SK-N-SH (cell line): ENCODE results near the gene ARHGAP25. TPM values are rescaled to one million over a fixed set of nuclear protein-coding genes. Genes with fewer than 3 reads are reported as not detected.

Source experiments
- CTCF ChIA-PET: fragments of 300-600, 350-600 bp; formaldehyde crosslinking; extraction: SDS; loops from one replicate; lab custom pipeline; 2021; lab: Yijun Ruan, JAX
- POLR2A ChIA-PET: fragments of 350-600 bp; sonication (Branson Sonifier 250); formaldehyde crosslinking; extraction: SDS; loops from one replicate; lab custom pipeline; 2020; ENCODE audit warnings: antibody characterized with exemption, inconsistent platforms; lab: Yijun Ruan, JAX
- DNase-seq: peaks from one replicate; pipeline ENCODE4 v3.0.0; 2012
- H2AFZ ChIP-seq: fragments of 200-600 bp; sonication (generic); 2 replicates; pipeline ENCODE4 v1.8.1; 2016; ENCODE audit warnings: antibody characterized with exemption, mild to moderate bottlenecking, low read depth
- H3F3A ChIP-seq: fragments of 200-600 bp; sonication (generic); replicated peaks from 2 replicates; pipeline ENCODE3; 2016; ENCODE audit warnings: antibody characterized with exemption, mild to moderate bottlenecking; ENCODE audit not compliant: insufficient read depth
- H3K27ac ChIP-seq, 2 experiments: fragments of 200-500 bp in 1 of 2; fragments of 200-600 bp in 1 of 2; sonication (Bioruptor generic) in 1 of 2; sonication (generic), shearing (Covaris generic) in 1 of 2; 2 replicates each; pipeline versions ENCODE4 v1.5.1 to v1.6.1; 2014 to 2016; ENCODE audit warnings: low read depth in 2 of 2, inconsistent platforms in 1 of 2, low read length in 1 of 2, mild to moderate bottlenecking in 1 of 2, mixed read lengths in 1 of 2
- H3K27me3 ChIP-seq: fragments of 200-600 bp; sonication (generic), shearing (Covaris generic); 2 replicates; pipeline ENCODE4 v1.6.1; 2016; ENCODE audit warnings: mixed run types; ENCODE audit not compliant: insufficient read depth
- H3K36me3 ChIP-seq, 2 experiments: fragments of 200-500 bp in 1 of 2; fragments of 200-600 bp in 1 of 2; sonication (Bioruptor generic) in 1 of 2; sonication (generic) in 1 of 2; replicated peaks in 1 of 2; 2 replicates each; pipeline versions ENCODE3 to v1.5.1; 2014 to 2016; ENCODE audit warnings: low read length in 1 of 2, mild to moderate bottlenecking in 1 of 2; ENCODE audit not compliant: insufficient read depth in 2 of 2, control insufficient read depth in 1 of 2
- H3K4me1 ChIP-seq, 2 experiments: fragments of 200-500 bp in 1 of 2; fragments of 200-600 bp in 1 of 2; sonication (Bioruptor generic) in 1 of 2; sonication (generic), shearing (Covaris generic) in 1 of 2; 2 replicates each; pipeline versions ENCODE4 v1.5.1 to v1.6.1; 2014 to 2016; ENCODE audit warnings: low read depth in 1 of 2, low read length in 1 of 2, mixed run types in 1 of 2; ENCODE audit not compliant: insufficient read depth in 2 of 2, control insufficient read depth in 1 of 2
- H3K4me2 ChIP-seq: fragments of 200-600 bp; sonication (generic), shearing (Covaris generic); 2 replicates; pipeline ENCODE4 v1.6.1; 2017; ENCODE audit warnings: mixed run types
- H3K4me3 ChIP-seq, 2 experiments: fragments of 200-500 bp in 1 of 2; fragments of 200-600 bp in 1 of 2; sonication (Bioruptor generic) in 1 of 2; sonication (generic), shearing (Covaris generic) in 1 of 2; 2 replicates each; pipeline versions ENCODE4 v1.5.1 to v1.8.1; 2014 to 2016; ENCODE audit warnings: low read depth in 2 of 2, inconsistent platforms in 1 of 2, low read length in 1 of 2, mild to moderate bottlenecking in 1 of 2, mixed read lengths in 1 of 2, moderate library complexity in 1 of 2
- H3K79me2 ChIP-seq: fragments of 200-600 bp; sonication (generic); 2 replicates; pipeline ENCODE4 v1.8.1; 2017; ENCODE audit warnings: mild to moderate bottlenecking; ENCODE audit not compliant: insufficient read depth
- H3K9ac ChIP-seq: fragments of 200-600 bp; sonication (generic); 2 replicates; pipeline ENCODE4 v1.6.1; 2017; ENCODE audit warnings: mixed run types
- H3K9me2 ChIP-seq: fragments of 200-600 bp; sonication (generic); 2 replicates; pipeline ENCODE4 v1.6.1; 2017; ENCODE audit warnings: mixed run types
- H3K9me3 ChIP-seq: fragments of 200-600 bp; sonication (generic); 2 replicates; pipeline ENCODE4 v1.6.1; 2017; ENCODE audit warnings: mixed run types, mild to moderate bottlenecking, moderate library complexity
- H4K20me1 ChIP-seq: fragments of 200-600 bp; sonication (generic); 2 replicates; pipeline ENCODE4 v1.6.1; 2017; ENCODE audit warnings: mild to moderate bottlenecking, mixed run types; ENCODE audit not compliant: insufficient read depth
- CHD2 ChIP-seq: fragments of 150-350 bp; IDR thresholded peaks from 2 replicates; pipeline ENCODE4 v1.6.1; 2018; ENCODE audit warnings: low read length; ENCODE audit not compliant: partially characterized antibody
- CTCF ChIP-seq: fragments of 200-600 bp; sonication (generic); IDR thresholded peaks from 2 replicates; pipeline ENCODE4 v1.6.1; 2017; ENCODE audit warnings: antibody characterized with exemption, mild to moderate bottlenecking, moderate library complexity
- ELF1 ChIP-seq: IDR thresholded peaks from 2 replicates; pipeline ENCODE4 v1.4.0; 2012
- EZH2phosphoT487 ChIP-seq: fragments of 200-600 bp; sonication (generic); IDR thresholded peaks from 2 replicates; pipeline ENCODE4 v1.6.1; 2017; ENCODE audit warnings: low read depth, mixed run types, mild to moderate bottlenecking, antibody characterized with exemption, moderate library complexity, borderline replicate concordance
- FOXM1 ChIP-seq: IDR thresholded peaks from 2 replicates; pipeline ENCODE4 v1.4.0; 2012; ENCODE audit warnings: low read depth, mild to moderate bottlenecking
- GABPA ChIP-seq: IDR thresholded peaks from 2 replicates; pipeline ENCODE4 v1.4.0; 2012; ENCODE audit warnings: low read depth, mild to moderate bottlenecking
- GATA2 ChIP-seq: sonication (generic); formaldehyde crosslinking; IDR thresholded peaks from 2 replicates; pipeline ENCODE4 v1.5.0; 2020; ENCODE audit warnings: mild to moderate bottlenecking, missing genetic modification reagents
- JUND ChIP-seq: IDR thresholded peaks from 2 replicates; pipeline ENCODE4 v1.4.0; 2012
- NFIC ChIP-seq: IDR thresholded peaks from 2 replicates; pipeline ENCODE4 v1.4.0; 2012; ENCODE audit warnings: borderline replicate concordance
- PBX3 ChIP-seq: IDR thresholded peaks from 2 replicates; pipeline ENCODE4; 2012
- RCOR1 ChIP-seq: fragments of 150-350 bp; IDR thresholded peaks from 2 replicates; pipeline ENCODE4 v1.6.1; 2017; ENCODE audit warnings: antibody characterized with exemption, low read length
- RXRA ChIP-seq: IDR thresholded peaks from 2 replicates; pipeline ENCODE4 v1.4.0; 2012; ENCODE audit warnings: low read depth, mild to moderate bottlenecking, borderline replicate concordance
- USF2 ChIP-seq: fragments of 150-350 bp; IDR thresholded peaks from 2 replicates; pipeline ENCODE4 v1.6.1; 2017; ENCODE audit warnings: antibody characterized with exemption, low read length, low read depth, borderline replicate concordance
- WGBS: methylation state at CpG from one replicate; pipeline ENCODE4 v1.1.6; 2017; ENCODE audit warnings: low lambda C conversion rate; 5-methylcytosine and 5-hydroxymethylcytosine counted together
- polyA plus RNA-seq, 3 experiments: library from polyadenylated mRNA; depleted of rRNA; stranded (reverse); fragments of >200 nt; gene quantifications; 2 replicates each; pipeline ENCODE4 v1.2.3, GENCODE V29; 2012
- TF ChIP-seq, protein P1 (sequence below): IDR thresholded peaks from 2 replicates; pipeline ENCODE4 v1.4.0; 2012; ENCODE audit warnings: low read depth, borderline replicate concordance
- TF ChIP-seq, protein P2 (sequence below): fragments of 150-350 bp; IDR thresholded peaks from 2 replicates; pipeline ENCODE4 v1.6.1; 2016; ENCODE audit warnings: mild to moderate bottlenecking, low read depth, low read length

ARHGAP25 gene
- polyA plus RNA-seq, 1 of the 3 experiments (the other 2 are of a cell fraction) = not detected

DNA sequence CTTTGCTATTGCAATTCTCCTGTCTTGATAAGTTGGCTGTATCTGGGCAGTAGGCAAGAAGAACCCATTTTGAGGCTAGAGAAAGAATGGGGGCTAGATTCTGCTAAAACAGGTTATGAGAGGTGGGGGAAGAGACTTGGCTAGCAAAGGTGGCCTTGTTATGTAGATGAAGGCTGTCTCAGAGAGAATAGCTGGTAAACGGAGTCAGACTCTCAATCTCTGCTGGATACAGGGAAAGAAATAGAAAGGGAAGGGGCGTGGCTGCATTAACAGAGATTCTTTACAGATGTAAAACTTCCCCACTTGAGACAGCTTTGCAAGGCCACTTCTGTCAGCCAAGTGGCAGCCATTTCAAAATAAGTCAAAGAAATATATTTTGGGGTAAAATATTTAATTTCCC, 38.1 kb upstream of the ARHGAP25 start:
- H3K4me3 ChIP-seq = no peak overlapping the region
- no peak overlapping the region for H3K4me2 ChIP-seq
- no peaks in the 10 kb centered on the region for H4K20me1 ChIP-seq
- H3K79me2 ChIP-seq = no peaks in the 10 kb centered on the region
- no peaks in the 10 kb centered on the region for H3F3A ChIP-seq
- no peak overlapping the region for H3K27ac ChIP-seq
- TF ChIP-seq GABPA (no peak), RXRA (no peak), GATA2 (CRISPR knock-in tag) (no peak), FOXM1 (no peak), USF2 (no peak), PBX3 (no peak), ELF1 (no peak), JUND (no peak), CTCF (no peak), RCOR1 (no peak), EZH2phosphoT487 (no peak), NFIC (no peak), CHD2 (no peak)
- TF ChIP-seq, protein P1, sequence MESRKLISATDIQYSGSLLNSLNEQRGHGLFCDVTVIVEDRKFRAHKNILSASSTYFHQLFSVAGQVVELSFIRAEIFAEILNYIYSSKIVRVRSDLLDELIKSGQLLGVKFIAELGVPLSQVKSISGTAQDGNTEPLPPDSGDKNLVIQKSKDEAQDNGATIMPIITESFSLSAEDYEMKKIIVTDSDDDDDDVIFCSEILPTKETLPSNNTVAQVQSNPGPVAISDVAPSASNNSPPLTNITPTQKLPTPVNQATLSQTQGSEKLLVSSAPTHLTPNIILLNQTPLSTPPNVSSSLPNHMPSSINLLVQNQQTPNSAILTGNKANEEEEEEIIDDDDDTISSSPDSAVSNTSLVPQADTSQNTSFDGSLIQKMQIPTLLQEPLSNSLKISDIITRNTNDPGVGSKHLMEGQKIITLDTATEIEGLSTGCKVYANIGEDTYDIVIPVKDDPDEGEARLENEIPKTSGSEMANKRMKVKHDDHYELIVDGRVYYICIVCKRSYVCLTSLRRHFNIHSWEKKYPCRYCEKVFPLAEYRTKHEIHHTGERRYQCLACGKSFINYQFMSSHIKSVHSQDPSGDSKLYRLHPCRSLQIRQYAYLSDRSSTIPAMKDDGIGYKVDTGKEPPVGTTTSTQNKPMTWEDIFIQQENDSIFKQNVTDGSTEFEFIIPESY = no peak
- TF ChIP-seq, protein P2, sequence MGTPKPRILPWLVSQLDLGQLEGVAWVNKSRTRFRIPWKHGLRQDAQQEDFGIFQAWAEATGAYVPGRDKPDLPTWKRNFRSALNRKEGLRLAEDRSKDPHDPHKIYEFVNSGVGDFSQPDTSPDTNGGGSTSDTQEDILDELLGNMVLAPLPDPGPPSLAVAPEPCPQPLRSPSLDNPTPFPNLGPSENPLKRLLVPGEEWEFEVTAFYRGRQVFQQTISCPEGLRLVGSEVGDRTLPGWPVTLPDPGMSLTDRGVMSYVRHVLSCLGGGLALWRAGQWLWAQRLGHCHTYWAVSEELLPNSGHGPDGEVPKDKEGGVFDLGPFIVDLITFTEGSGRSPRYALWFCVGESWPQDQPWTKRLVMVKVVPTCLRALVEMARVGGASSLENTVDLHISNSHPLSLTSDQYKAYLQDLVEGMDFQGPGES = no peak
- no peaks in the 10 kb centered on the region for H3K27me3 ChIP-seq
- H3K9me3 ChIP-seq = no peaks in the 10 kb centered on the region; the same call in 1 of the 2 replicates
- ChIA-PET CTCF (interaction anchor here (1.1 to 2.1 kb wide), 4 partner anchors 12 to 233 kb away, joined by 3 to 8 read pairs (median 5); no protein-coding TSS in a partner anchor), POLR2A (no interaction called here)
- no peaks in the 10 kb centered on the region for H3K9me2 ChIP-seq
- peaks cover 0 to 10% of the 10 kb centered on the region in 2 experiments; a peak in 3 of 4 replicates for H3K4me1 ChIP-seq
- H2AFZ ChIP-seq = no peak overlapping the region
- H3K36me3 ChIP-seq = no peaks in the 10 kb centered on the region
- 17% methylated on average over 2 of the region's 2 CpGs for WGBS
- DNase-seq = no peak
- no peak overlapping the region for H3K9ac ChIP-seq
